Endothelial cell of umbilical vein (primary cell): ENCODE results near the gene GIPC3. TPM values are rescaled to one million over a fixed set of nuclear protein-coding genes. Genes with fewer than 3 reads are reported as not detected.

Source experiments
- BruUV-seq: library from RNA; stranded (reverse); fragments of 400-500 nt; replicated peaks from 2 replicates; lab custom pipeline; 2021; lab: Mats Ljungman, UMichigan
- CTCF ChIA-PET: fragments of 300-600, 350-600 bp; sonication (Branson Sonifier 250); formaldehyde crosslinking; loops from one replicate; lab custom pipeline; 2021; ENCODE audit warnings: antibody characterized with exemption, inconsistent platforms; lab: Charles Lee
- POLR2A ChIA-PET: fragments of 300-600, 350-600 bp; sonication (Branson Sonifier 250); formaldehyde crosslinking; loops from one replicate; lab custom pipeline; 2021; ENCODE audit warnings: antibody characterized with exemption, inconsistent platforms; lab: Charles Lee
- DNase-seq: peaks from one replicate; pipeline ENCODE4 v3.0.0-alpha.2; 2011; ENCODE audit warnings: low read depth, low spot score
- FAIRE-seq: peaks from 2 replicates; lab custom pipeline; 2011; peaks lifted over from hg19 to GRCh38; lab: Jason Lieb, UNC
- H2AFZ ChIP-seq: 2 replicates; pipeline ENCODE4 v1.6.0; 2012; ENCODE audit warnings: low read depth, low read length, control low read depth, inconsistent platforms
- H3K27ac ChIP-seq: 2 replicates; pipeline ENCODE4 v1.5.1; 2011; ENCODE audit warnings: low read depth, mild to moderate bottlenecking, control low read depth, low read length, moderate library complexity; ENCODE audit not compliant: insufficient read depth
- H3K27me3 ChIP-seq, 2 experiments: 2 replicates each; pipeline versions ENCODE4 v1.6.0 to v1.6.1; 2011; ENCODE audit warnings: low read length in 2 of 2, mixed read lengths in 1 of 2; ENCODE audit not compliant: control insufficient read depth in 2 of 2, insufficient read depth in 2 of 2
- H3K36me3 ChIP-seq, 2 experiments: 2 replicates in 1 of 2; 3 replicates in 1 of 2; pipeline ENCODE4 v1.5.1; 2011; ENCODE audit warnings: low read length in 2 of 2, mild to moderate bottlenecking in 1 of 2, moderate library complexity in 1 of 2; ENCODE audit not compliant: control insufficient read depth in 2 of 2, insufficient read depth in 2 of 2; ENCODE audit errors: extremely low read depth in 1 of 2
- H3K4me1 ChIP-seq: 3 replicates; pipeline ENCODE4 v1.5.1; 2011; ENCODE audit warnings: mild to moderate bottlenecking, low read length; ENCODE audit not compliant: control insufficient read depth, insufficient read depth; ENCODE audit errors: extremely low read depth
- H3K4me2 ChIP-seq: 2 replicates; pipeline ENCODE4 v1.6.1; 2011; ENCODE audit warnings: low read length, control low read depth, mixed read lengths; ENCODE audit not compliant: insufficient read depth
- H3K4me3 ChIP-seq, 3 experiments: fragments of 200-600 bp in 1 of 3; sonication (generic), shearing (Covaris generic) in 1 of 3; replicated peaks in 1 of 3; 2 replicates each; pipeline ENCODE4 v1.5.1; 2011 to 2016; ENCODE audit warnings: control low read depth in 3 of 3, low read length in 3 of 3, mild to moderate bottlenecking in 2 of 3, inconsistent platforms in 1 of 3, low read depth in 1 of 3, moderate library complexity in 1 of 3; ENCODE audit not compliant: insufficient read depth in 1 of 3
- H3K79me2 ChIP-seq: 2 replicates; pipeline ENCODE4 v1.6.0; 2012; ENCODE audit warnings: low read length, inconsistent platforms; ENCODE audit not compliant: control insufficient read depth, insufficient read depth
- H3K9ac ChIP-seq: replicated peaks from 2 replicates; pipeline ENCODE3; 2011; ENCODE audit warnings: low read length, control low read depth; ENCODE audit not compliant: insufficient read depth; ENCODE audit errors: extremely low read depth
- H3K9me1 ChIP-seq: replicated peaks from 3 replicates; pipeline ENCODE4 v1.6.0; 2011; ENCODE audit warnings: mild to moderate bottlenecking, low read length; ENCODE audit not compliant: control insufficient read depth, insufficient read depth; ENCODE audit errors: extremely low read depth
- H3K9me3 ChIP-seq: replicated peaks from 2 replicates; pipeline ENCODE4 v1.5.1; 2012; ENCODE audit warnings: low read length, inconsistent platforms; ENCODE audit not compliant: control insufficient read depth, insufficient read depth
- H4K20me1 ChIP-seq: replicated peaks from 2 replicates; pipeline ENCODE3; 2011; ENCODE audit warnings: mild to moderate bottlenecking, low read length; ENCODE audit not compliant: control insufficient read depth, insufficient read depth; ENCODE audit errors: extremely low read depth
- EZH2 ChIP-seq: IDR thresholded peaks from 2 replicates; pipeline ENCODE4 v1.6.1; 2012; ENCODE audit warnings: borderline replicate concordance, low read depth, mild to moderate bottlenecking, moderate library complexity, low read length, inconsistent platforms; ENCODE audit not compliant: severe bottlenecking
- FOS ChIP-seq: IDR thresholded peaks from 2 replicates; pipeline ENCODE4 v1.6.1; 2011; ENCODE audit warnings: mild to moderate bottlenecking, low read length, moderate library complexity, borderline replicate concordance; ENCODE audit not compliant: insufficient read depth
- GATA2 ChIP-seq: IDR thresholded peaks from 2 replicates; pipeline ENCODE4 v1.7.0; 2011; ENCODE audit warnings: low read depth, mild to moderate bottlenecking, moderate library complexity, mixed read lengths, low read length; ENCODE audit not compliant: insufficient read length, insufficient read depth
- JUN ChIP-seq: IDR thresholded peaks from 2 replicates; pipeline ENCODE4 v1.6.1; 2011; ENCODE audit warnings: borderline replicate concordance, low read depth; ENCODE audit not compliant: insufficient read length, insufficient read depth
- MYC ChIP-seq: IDR thresholded peaks from one replicate; pipeline ENCODE4 v1.6.1; 2011; ENCODE audit warnings: mild to moderate bottlenecking, low read depth, low read length
- POLR2A ChIP-seq: IDR thresholded peaks from 2 replicates; pipeline ENCODE4 v1.6.1; 2012; ENCODE audit warnings: low read depth, mild to moderate bottlenecking, control low read depth, low read length
- POLR2AphosphoS5 ChIP-seq: IDR thresholded peaks from 2 replicates; pipeline ENCODE4 v1.6.1; 2012; ENCODE audit warnings: low read depth, mild to moderate bottlenecking, control low read depth, low read length, moderate library complexity; ENCODE audit not compliant: insufficient read depth
- dilution Hi-C: fragments of 300-500 bp; cut with MboI; formaldehyde crosslinking; loops from one replicate; pipeline ENCODE4 v1.15.0; 2019; ENCODE audit warnings: low sequenced_read_pairs; ENCODE audit not compliant: extremely low pct_ligation_motif_present
- intact Hi-C: fragments of 100-400 bp; cut with micrococcal nuclease; formaldehyde crosslinking; loops from one replicate; pipeline ENCODE4 v1.10.0; 2022
- polyA plus RNA-seq, 4 experiments: library from polyadenylated mRNA; depleted of rRNA in 3 of 4; stranded (reverse) in 3 of 4; unstranded in 1 of 4; fragments of >200 nt; gene quantifications; 2 replicates each; pipeline versions ENCODE4 v1.2.1 to v1.2.3, GENCODE V29; 2011 to 2012; ENCODE audit warnings: missing spikeins in 1 of 4
- total RNA-seq: library from RNA; stranded (reverse); gene quantifications from 2 replicates; pipeline ENCODE4 v1.2.3, GENCODE V29; 2021
- TF ChIP-seq, protein P1 (sequence below): IDR thresholded peaks from 2 replicates; pipeline ENCODE4 v1.6.1; 2011; ENCODE audit not compliant: insufficient read depth, insufficient read length
- TF ChIP-seq, protein P2 (sequence below), 2 donors: IDR thresholded peaks; 1 replicate in 1 of 2; 2 replicates in 1 of 2; pipeline ENCODE4 v1.5.1; 2011; ENCODE audit warnings: low read length in 2 of 2, mild to moderate bottlenecking in 2 of 2, moderate library complexity in 2 of 2, control low read depth in 1 of 2, inconsistent platforms in 1 of 2, low read depth in 1 of 2; ENCODE audit not compliant: insufficient read depth in 1 of 2; ENCODE audit errors: extremely low read depth in 1 of 2

The GIPC3 gene
- total and polyA plus RNA-seq, 2 donors (not counting 3 experiments of a cell fraction or from before 2014, with no cell fraction given) = 2.2 to 6.6 TPM

DNA sequence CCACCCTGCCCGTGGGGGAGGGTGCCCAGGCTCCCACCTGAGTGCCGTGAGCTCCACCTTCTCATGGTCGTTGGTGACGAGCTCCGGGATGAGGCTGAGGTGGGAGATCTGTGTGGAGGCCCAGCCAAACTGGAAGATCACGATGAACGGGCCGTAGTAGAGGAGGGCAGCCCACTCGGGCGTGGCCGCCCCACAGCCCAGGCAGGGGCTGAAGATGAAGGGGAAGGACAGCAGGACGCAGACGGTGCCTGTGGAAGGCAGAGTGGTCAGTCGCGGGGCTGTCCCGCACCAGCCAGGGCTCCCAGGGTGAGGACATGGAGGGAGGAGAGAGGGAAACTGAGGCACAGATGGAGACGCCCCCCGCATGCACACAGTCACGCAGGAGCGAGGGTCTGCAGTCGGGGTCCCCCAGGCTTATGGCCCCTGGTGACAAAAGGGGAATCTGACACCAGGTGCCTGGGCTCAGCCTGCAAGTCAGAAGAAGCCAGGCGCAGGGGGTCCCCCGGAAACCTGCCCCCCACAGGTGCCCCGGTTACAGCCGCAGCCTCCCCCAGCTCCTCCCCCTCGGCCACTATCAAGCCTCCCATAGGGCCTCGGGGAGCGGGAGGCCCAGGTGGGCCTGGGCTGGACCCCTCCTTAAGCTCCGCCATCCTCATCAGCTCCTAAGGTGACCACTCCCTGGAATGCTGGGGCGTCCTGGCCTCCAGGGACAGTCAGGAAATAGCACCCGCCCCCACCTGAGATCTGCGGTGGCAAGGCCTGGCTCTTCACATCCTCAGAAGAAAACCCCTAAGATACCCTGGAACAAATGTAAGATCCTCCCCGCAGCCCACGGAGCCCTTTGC lies 34.1 kb upstream of the GIPC3 start:
- POLR2A ChIA-PET = no interaction called here
- dilution Hi-C loops = no loop called here
- H4K20me1 ChIP-seq = no peaks in the 10 kb centered on the region

More for the DNA sequence above, 34.1 kb upstream of the GIPC3 start:
- no TSS peak for BruUV-seq
- Histone ChIP-seq H3K9ac (no peak overlapping the region), H3K9me3 (no peaks in the 10 kb centered on the region), H3K36me3 (peaks cover 2 to 8% of the 10 kb centered on the region in 2 experiments), H3K4me3 (no peak overlapping the region), H3K27ac (no peak overlapping the region), H3K4me1 (peaks cover 17% of the 10 kb centered on the region), H3K4me2 (no peak overlapping the region), H3K79me2 (peaks cover 30% of the 10 kb centered on the region), H2AFZ (no peak overlapping the region), H3K9me1 (no peaks in the 10 kb centered on the region), H3K27me3 (no peaks in the 10 kb centered on the region)
- TF ChIP-seq FOS = no peak
- TF ChIP-seq POLR2A = no peak
- TF ChIP-seq, protein P1, sequence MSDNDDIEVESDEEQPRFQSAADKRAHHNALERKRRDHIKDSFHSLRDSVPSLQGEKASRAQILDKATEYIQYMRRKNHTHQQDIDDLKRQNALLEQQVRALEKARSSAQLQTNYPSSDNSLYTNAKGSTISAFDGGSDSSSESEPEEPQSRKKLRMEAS = no peak
- TF ChIP-seq GATA2 = no peak
- no peak for TF ChIP-seq JUN
- TF ChIP-seq POLR2AphosphoS5 = no peak
- TF ChIP-seq MYC = no peak
- TF ChIP-seq, protein P2, sequence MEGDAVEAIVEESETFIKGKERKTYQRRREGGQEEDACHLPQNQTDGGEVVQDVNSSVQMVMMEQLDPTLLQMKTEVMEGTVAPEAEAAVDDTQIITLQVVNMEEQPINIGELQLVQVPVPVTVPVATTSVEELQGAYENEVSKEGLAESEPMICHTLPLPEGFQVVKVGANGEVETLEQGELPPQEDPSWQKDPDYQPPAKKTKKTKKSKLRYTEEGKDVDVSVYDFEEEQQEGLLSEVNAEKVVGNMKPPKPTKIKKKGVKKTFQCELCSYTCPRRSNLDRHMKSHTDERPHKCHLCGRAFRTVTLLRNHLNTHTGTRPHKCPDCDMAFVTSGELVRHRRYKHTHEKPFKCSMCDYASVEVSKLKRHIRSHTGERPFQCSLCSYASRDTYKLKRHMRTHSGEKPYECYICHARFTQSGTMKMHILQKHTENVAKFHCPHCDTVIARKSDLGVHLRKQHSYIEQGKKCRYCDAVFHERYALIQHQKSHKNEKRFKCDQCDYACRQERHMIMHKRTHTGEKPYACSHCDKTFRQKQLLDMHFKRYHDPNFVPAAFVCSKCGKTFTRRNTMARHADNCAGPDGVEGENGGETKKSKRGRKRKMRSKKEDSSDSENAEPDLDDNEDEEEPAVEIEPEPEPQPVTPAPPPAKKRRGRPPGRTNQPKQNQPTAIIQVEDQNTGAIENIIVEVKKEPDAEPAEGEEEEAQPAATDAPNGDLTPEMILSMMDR (IDR thresholded peaks at IDR 0.05; ENCODE audit: extremely low read depth in 1 of 2, insufficient read depth in 1 of 2, low read depth in 1 of 2, low read length in 2 of 2) = no peak
- no peak for TF ChIP-seq EZH2
- FAIRE-seq (no peak), DNase-seq (no peak)
- intact Hi-C loops = no loop called here
- CTCF ChIA-PET = interaction anchor here (1.0 to 3.5 kb wide), 2 partner anchors 17 to 24 kb away, joined by 3 to 12 read pairs; no protein-coding TSS in a partner anchor
